K562 (cell line): ENCODE measurements around the gene VSTM1. TPM values are rescaled to one million over a fixed set of nuclear protein-coding genes. Genes with fewer than 3 reads are reported as not detected.

Experiments
- ATF1 ChIP-seq, 2 experiments: fragments of 450-650 bp in 1 of 2; IDR thresholded peaks; 2 replicates each; pipeline ENCODE4 v1.6.1; 2016; ENCODE audit warnings: missing compliant biosample characterization in 1 of 2, missing genetic modification characterization in 1 of 2
- CBX3 ChIP-seq, 2 experiments: IDR thresholded peaks; 1 replicate in 1 of 2; 2 replicates in 1 of 2; pipeline ENCODE4 v1.6.1; 2012; ENCODE audit warnings: inconsistent platforms in 2 of 2, low read length in 2 of 2, borderline replicate concordance in 1 of 2, control low read depth in 1 of 2
- CC2D1A ChIP-seq: fragments of 450-650 bp; IDR thresholded peaks from 2 replicates; pipeline ENCODE4 v1.6.1; 2017; ENCODE audit warnings: mild to moderate bottlenecking
- CEBPG ChIP-seq, 3 experiments: fragments of 200-800 bp in 1 of 3; sonication (Bioruptor generic) in 1 of 3; sonication (generic) in 1 of 3; formaldehyde crosslinking in 1 of 3; IDR thresholded peaks in 2 of 3; conservative IDR thresholded peaks in 1 of 3; 2 replicates each; pipeline versions ENCODE4 v1.6.1 to v1.8.0; 2016 to 2022; ENCODE audit warnings: missing compliant biosample characterization in 2 of 3, missing genetic modification characterization in 2 of 3, mild to moderate bottlenecking in 1 of 3, missing genetic modification reagents in 1 of 3
- CREB1 ChIP-seq, 2 experiments: sonication (generic) in 1 of 2; formaldehyde crosslinking in 1 of 2; IDR thresholded peaks; 2 replicates each; pipeline versions ENCODE4 v1.6.1 to v1.8.0; 2012 to 2022; ENCODE audit warnings: inconsistent platforms in 1 of 2, mild to moderate bottlenecking in 1 of 2, missing genetic modification reagents in 1 of 2, moderate library complexity in 1 of 2
- HDAC6 ChIP-seq: IDR thresholded peaks from 2 replicates; pipeline ENCODE4 v1.6.1; 2012; ENCODE audit warnings: low read depth, mild to moderate bottlenecking, control low read depth, inconsistent platforms, low read length, moderate library complexity
- ILK ChIP-seq: fragments of 450-650 bp; IDR thresholded peaks from 2 replicates; pipeline ENCODE4 v1.6.1; 2016; ENCODE audit warnings: missing genetic modification characterization, low read depth, mild to moderate bottlenecking, missing compliant biosample characterization, moderate library complexity, borderline replicate concordance
- KAT2B ChIP-seq: IDR thresholded peaks from one replicate; pipeline ENCODE4 v1.6.1; 2012; ENCODE audit warnings: low read depth, mild to moderate bottlenecking, control low read depth, inconsistent platforms, low read length, moderate library complexity
- OTX1 ChIP-seq: fragments of 450-650 bp; formaldehyde crosslinking; IDR thresholded peaks from 2 replicates; pipeline ENCODE4 v1.4.0; 2022; ENCODE audit warnings: mild to moderate bottlenecking
- SPI1 ChIP-seq: IDR thresholded peaks from 2 replicates; pipeline ENCODE4 v1.6.1; 2011; ENCODE audit warnings: low read depth, low read length, control low read depth, borderline replicate concordance
- SUPT5H ChIP-seq: fragments of 450-650 bp; IDR thresholded peaks from 2 replicates; pipeline ENCODE4 v1.6.1; 2016
- TAF15 ChIP-seq: fragments of 200-400 bp; formaldehyde crosslinking; IDR thresholded peaks from 2 replicates; pipeline ENCODE4 v1.6.1; 2017; ENCODE audit warnings: mild to moderate bottlenecking, low read depth, low read length, moderate library complexity
- ZNF668 ChIP-seq: fragments of 250-450 bp; sonication (Bioruptor Pico); IDR thresholded peaks from 2 replicates; pipeline ENCODE4 v1.8.0; 2022; ENCODE audit warnings: mild to moderate bottlenecking, inconsistent platforms
- ZNF766 ChIP-seq: fragments of 200-800 bp; sonication (Bioruptor generic); conservative IDR thresholded peaks from 2 replicates; pipeline ENCODE4 v1.6.1; 2016; ENCODE audit warnings: missing genetic modification characterization, missing compliant biosample characterization
- ZNF780A ChIP-seq: fragments of 250-450 bp; sonication (Bioruptor Pico); IDR thresholded peaks from 2 replicates; pipeline ENCODE4 v1.5.0; 2021; ENCODE audit warnings: mild to moderate bottlenecking
- polyA plus RNA-seq, 8 experiments: library from polyadenylated mRNA; depleted of rRNA in 4 of 8; stranded (reverse) in 5 of 8; unstranded in 3 of 8; fragments of >200 nt; fragmentation: Nextera tagmentation in 2 of 8; fragmentation: Illumina TruSeq in 1 of 8; extraction: Ambion mirVana in 2 of 8; extraction: Trizol in 1 of 8; gene quantifications; 2 replicates each; pipeline versions ENCODE4 v1.2.1 to v1.2.3, GENCODE V29; 2011 to 2014; ENCODE audit warnings: inconsistent platforms in 1 of 8, missing spikeins in 1 of 8
- total RNA-seq, 7 experiments: library from RNA; depleted of rRNA in 6 of 7; stranded (reverse); fragments of >200 nt in 6 of 7; fragmentation: Illumina TruSeq in 2 of 7; extraction: Trizol in 2 of 7; gene quantifications; 2 replicates each; pipeline versions ENCODE4 v1.2.1 to v1.2.3, GENCODE V29; 2011 to 2021; ENCODE audit warnings: low replicate concordance in 1 of 7
- TF ChIP-seq, protein P1 (sequence below): sonication (generic); formaldehyde crosslinking; IDR thresholded peaks from 2 replicates; pipeline ENCODE4 v1.8.0; 2022; ENCODE audit warnings: mild to moderate bottlenecking, missing genetic modification reagents
- TF ChIP-seq, protein P2 (sequence below), 3 experiments: IDR thresholded peaks in 2 of 3; conservative IDR thresholded peaks in 1 of 3; 2 replicates each; pipeline ENCODE4 v1.5.1; 2011 to 2012; ENCODE audit warnings: low read length in 3 of 3, mild to moderate bottlenecking in 3 of 3, control low read depth in 2 of 3, improper control_type of control experiment in 1 of 3, inconsistent platforms in 1 of 3, low read depth in 1 of 3, mixed read lengths in 1 of 3, moderate library complexity in 1 of 3; ENCODE audit not compliant: insufficient read depth in 2 of 3
- TF ChIP-seq, protein P3 (sequence below): fragments of 450-650 bp; IDR thresholded peaks from 2 replicates; pipeline ENCODE4 v1.6.1; 2016; ENCODE audit warnings: low read depth, mild to moderate bottlenecking, moderate library complexity
- TF ChIP-seq, protein P4 (sequence below): fragments of 450-650 bp; IDR thresholded peaks from 2 replicates; pipeline ENCODE4 v1.6.1; 2016; ENCODE audit warnings: borderline replicate concordance
- TF ChIP-seq, protein P5 (sequence below): IDR thresholded peaks from 2 replicates; pipeline ENCODE4 v1.6.1; 2011; ENCODE audit not compliant: insufficient read length; ENCODE audit errors: extremely low read depth

VSTM1 gene
- total and polyA plus RNA-seq, 9 of the 15 experiments (the other 6 are each of a cell fraction or from before 2014, with no cell fraction given), result not detected

DNA sequence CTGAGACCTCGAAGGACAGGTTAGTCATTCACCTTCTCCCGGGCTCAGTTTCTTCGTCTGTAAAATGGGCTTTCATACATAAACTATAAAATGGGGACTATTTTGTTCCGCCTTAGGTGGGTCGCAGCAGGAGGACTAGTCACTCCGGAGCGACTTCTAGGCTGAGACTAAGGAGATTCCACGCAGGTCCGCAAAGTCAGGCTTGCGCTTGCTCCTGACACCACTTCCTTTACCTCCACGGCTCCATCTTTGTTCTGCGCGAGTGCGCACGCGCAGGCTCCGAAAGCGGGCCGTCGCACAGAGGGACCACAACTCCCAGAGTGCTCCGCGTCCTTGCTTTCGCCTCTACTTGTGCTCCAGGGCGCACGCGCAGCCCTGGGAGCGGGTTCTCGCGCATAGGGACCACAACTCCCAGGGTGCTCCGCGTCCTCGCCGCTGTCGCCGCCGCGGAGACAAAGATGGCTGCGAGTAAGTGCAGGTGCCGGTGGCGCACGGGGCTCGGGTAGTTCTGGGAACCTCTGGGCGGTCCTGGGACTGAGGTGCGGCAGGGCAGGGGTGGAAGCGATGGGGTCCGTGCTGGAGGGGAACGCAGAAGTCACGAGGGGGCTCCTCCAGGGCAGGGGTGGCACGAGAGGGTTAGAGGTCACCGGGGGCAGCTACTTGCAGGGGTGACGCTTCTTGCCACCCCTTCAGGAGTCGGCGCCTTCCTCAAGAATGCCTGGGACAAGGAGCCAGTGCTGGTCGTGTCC is 38.9 kb upstream of the VSTM1 start, which contains the start of gene NDUFA3 (continued):
- no peak for TF ChIP-seq ZNF780A
- TF ChIP-seq, protein P1, sequence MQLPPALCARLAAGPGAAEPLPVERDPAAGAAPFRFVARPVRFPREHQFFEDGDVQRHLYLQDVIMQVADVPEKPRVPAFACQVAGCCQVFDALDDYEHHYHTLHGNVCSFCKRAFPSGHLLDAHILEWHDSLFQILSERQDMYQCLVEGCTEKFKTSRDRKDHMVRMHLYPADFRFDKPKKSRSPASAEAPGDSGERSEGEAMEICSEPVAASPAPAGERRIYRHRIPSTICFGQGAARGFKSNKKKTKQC (CRISPR knock-in tag), result no peak
- TF ChIP-seq, protein P2, sequence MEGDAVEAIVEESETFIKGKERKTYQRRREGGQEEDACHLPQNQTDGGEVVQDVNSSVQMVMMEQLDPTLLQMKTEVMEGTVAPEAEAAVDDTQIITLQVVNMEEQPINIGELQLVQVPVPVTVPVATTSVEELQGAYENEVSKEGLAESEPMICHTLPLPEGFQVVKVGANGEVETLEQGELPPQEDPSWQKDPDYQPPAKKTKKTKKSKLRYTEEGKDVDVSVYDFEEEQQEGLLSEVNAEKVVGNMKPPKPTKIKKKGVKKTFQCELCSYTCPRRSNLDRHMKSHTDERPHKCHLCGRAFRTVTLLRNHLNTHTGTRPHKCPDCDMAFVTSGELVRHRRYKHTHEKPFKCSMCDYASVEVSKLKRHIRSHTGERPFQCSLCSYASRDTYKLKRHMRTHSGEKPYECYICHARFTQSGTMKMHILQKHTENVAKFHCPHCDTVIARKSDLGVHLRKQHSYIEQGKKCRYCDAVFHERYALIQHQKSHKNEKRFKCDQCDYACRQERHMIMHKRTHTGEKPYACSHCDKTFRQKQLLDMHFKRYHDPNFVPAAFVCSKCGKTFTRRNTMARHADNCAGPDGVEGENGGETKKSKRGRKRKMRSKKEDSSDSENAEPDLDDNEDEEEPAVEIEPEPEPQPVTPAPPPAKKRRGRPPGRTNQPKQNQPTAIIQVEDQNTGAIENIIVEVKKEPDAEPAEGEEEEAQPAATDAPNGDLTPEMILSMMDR (IDR thresholded peaks at IDR 0.05 in 2 of 3, conservative IDR thresholded peaks at IDR 0.05 in 1 of 3; ENCODE audit: insufficient read depth in 2 of 3, low read depth in 1 of 3, low read length in 3 of 3), result peak in 1 of 3 experiments; percentile 9; a peak in 1 of 6 replicates
- TF ChIP-seq ZNF766 (CRISPR knock-in tag), result no peak; the same call in 1 of the 2 replicates
- TF ChIP-seq ZNF668 (CRISPR knock-in tag), result no peak
- TF ChIP-seq, protein P3, sequence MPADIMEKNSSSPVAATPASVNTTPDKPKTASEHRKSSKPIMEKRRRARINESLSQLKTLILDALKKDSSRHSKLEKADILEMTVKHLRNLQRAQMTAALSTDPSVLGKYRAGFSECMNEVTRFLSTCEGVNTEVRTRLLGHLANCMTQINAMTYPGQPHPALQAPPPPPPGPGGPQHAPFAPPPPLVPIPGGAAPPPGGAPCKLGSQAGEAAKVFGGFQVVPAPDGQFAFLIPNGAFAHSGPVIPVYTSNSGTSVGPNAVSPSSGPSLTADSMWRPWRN, result no peak
- TF ChIP-seq, protein P4, sequence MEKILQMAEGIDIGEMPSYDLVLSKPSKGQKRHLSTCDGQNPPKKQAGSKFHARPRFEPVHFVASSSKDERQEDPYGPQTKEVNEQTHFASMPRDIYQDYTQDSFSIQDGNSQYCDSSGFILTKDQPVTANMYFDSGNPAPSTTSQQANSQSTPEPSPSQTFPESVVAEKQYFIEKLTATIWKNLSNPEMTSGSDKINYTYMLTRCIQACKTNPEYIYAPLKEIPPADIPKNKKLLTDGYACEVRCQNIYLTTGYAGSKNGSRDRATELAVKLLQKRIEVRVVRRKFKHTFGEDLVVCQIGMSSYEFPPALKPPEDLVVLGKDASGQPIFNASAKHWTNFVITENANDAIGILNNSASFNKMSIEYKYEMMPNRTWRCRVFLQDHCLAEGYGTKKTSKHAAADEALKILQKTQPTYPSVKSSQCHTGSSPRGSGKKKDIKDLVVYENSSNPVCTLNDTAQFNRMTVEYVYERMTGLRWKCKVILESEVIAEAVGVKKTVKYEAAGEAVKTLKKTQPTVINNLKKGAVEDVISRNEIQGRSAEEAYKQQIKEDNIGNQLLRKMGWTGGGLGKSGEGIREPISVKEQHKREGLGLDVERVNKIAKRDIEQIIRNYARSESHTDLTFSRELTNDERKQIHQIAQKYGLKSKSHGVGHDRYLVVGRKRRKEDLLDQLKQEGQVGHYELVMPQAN, result peak; percentile 72
- TF ChIP-seq CREB1 (IDR thresholded peaks at IDR 0.05), result peak; percentile 85
- TF ChIP-seq CREB1 (CRISPR knock-in tag; IDR thresholded peaks at IDR 0.05), result peak; percentile 90
- peak; percentile 94 for TF ChIP-seq SUPT5H
- 0 out of 2 replicates have a peak, but pooled peaks have one; percentile 36 for TF ChIP-seq ATF1 (CRISPR knock-in tag; IDR thresholded peaks at IDR 0.05)
- TF ChIP-seq ATF1 (tag; IDR thresholded peaks at IDR 0.05), result peak; percentile 84
- TF ChIP-seq SPI1, result peak; percentile 72; the same call in 1 of the 2 replicates
- TF ChIP-seq, protein P5, sequence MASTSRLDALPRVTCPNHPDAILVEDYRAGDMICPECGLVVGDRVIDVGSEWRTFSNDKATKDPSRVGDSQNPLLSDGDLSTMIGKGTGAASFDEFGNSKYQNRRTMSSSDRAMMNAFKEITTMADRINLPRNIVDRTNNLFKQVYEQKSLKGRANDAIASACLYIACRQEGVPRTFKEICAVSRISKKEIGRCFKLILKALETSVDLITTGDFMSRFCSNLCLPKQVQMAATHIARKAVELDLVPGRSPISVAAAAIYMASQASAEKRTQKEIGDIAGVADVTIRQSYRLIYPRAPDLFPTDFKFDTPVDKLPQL, result no peak
- no peak for TF ChIP-seq KAT2B
- TF ChIP-seq CEBPG (CRISPR knock-in tag; IDR thresholded peaks at IDR 0.05), result no peak
- no peak for TF ChIP-seq CEBPG (tag; conservative IDR thresholded peaks at IDR 0.05 in 1 of 2, IDR thresholded peaks at IDR 0.05 in 1 of 2)
- TF ChIP-seq CC2D1A, result peak; percentile 87; the same call in 1 of the 2 replicates
- TF ChIP-seq ILK, result no peak
- no peak for TF ChIP-seq TAF15
- TF ChIP-seq HDAC6, result no peak
- TF ChIP-seq OTX1 (CRISPR knock-in tag), result no peak
- TF ChIP-seq CBX3 (IDR thresholded peaks at IDR 0.05; ENCODE audit: borderline replicate concordance in 1 of 2, low read length in 2 of 2), result peak in 1 of 2 experiments; percentile 96; a peak in 2 of 3 replicates
